BE2C (cell line): ENCODE measurements around the gene SCYGR5.

Experiments
- DNase-seq: peaks from one replicate; pipeline ENCODE4 v3.0.0-alpha.2; 2020
- H3K27me3 ChIP-seq: fragments of 250-450 bp; sonication (Bioruptor Pico); 2 replicates; pipeline ENCODE4 v1.5.1; 2020; ENCODE audit warnings: mild to moderate bottlenecking
- H3K36me3 ChIP-seq: fragments of 250-450 bp; sonication (Bioruptor Pico); 2 replicates; pipeline ENCODE4 v1.5.1; 2020; ENCODE audit warnings: mild to moderate bottlenecking
- H3K4me1 ChIP-seq: fragments of 250-450 bp; sonication (Bioruptor Pico); 2 replicates; pipeline ENCODE4 v1.5.1; 2020
- H3K4me3 ChIP-seq: 2 replicates; pipeline ENCODE4 v1.5.1; 2011; ENCODE audit warnings: low read depth, low read length
- H3K9me3 ChIP-seq: fragments of 250-450 bp; sonication (Bioruptor Pico); 2 replicates; pipeline ENCODE4 v1.5.1; 2020
- TF ChIP-seq, protein P1 (sequence below): IDR thresholded peaks from 2 replicates; pipeline ENCODE4 v1.5.1; 2012; ENCODE audit warnings: mild to moderate bottlenecking, low read depth, low read length

Gene SCYGR5

DNA sequence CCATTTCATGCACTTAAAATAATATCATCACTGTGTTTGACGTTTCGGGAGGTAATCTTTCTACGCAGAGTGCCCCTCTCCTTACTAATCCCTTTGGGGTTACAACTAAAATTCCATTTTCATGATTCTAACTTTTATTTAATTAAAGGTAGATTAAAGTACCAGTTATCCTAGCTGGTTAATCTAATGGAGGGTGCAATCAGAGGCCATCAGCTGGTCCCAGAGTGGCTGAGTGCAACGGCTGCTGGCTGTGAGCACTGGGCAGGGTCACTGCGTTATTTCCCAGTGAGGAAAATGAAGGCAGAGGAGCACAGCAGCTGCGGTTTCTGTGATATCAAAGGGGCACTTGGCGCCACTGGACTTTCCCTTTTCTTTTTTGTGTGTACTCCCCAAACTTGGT is 37.2 kb upstream of the SCYGR5 start:
- Histone ChIP-seq H3K4me1 (no peaks in the 10 kb centered on the region; the same call in none of the 2 replicates), H3K27me3 (no peaks in the 10 kb centered on the region), H3K9me3 (no peaks in the 10 kb centered on the region), H3K4me3 (peak overlapping the region; percentile 2; the same call in 1 of the 2 replicates), H3K36me3 (no peaks in the 10 kb centered on the region)
- TF ChIP-seq, protein P1, sequence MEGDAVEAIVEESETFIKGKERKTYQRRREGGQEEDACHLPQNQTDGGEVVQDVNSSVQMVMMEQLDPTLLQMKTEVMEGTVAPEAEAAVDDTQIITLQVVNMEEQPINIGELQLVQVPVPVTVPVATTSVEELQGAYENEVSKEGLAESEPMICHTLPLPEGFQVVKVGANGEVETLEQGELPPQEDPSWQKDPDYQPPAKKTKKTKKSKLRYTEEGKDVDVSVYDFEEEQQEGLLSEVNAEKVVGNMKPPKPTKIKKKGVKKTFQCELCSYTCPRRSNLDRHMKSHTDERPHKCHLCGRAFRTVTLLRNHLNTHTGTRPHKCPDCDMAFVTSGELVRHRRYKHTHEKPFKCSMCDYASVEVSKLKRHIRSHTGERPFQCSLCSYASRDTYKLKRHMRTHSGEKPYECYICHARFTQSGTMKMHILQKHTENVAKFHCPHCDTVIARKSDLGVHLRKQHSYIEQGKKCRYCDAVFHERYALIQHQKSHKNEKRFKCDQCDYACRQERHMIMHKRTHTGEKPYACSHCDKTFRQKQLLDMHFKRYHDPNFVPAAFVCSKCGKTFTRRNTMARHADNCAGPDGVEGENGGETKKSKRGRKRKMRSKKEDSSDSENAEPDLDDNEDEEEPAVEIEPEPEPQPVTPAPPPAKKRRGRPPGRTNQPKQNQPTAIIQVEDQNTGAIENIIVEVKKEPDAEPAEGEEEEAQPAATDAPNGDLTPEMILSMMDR = no peak
- DNase-seq = peak; percentile 66

GRCh38 chr2:227630322-227630721 is 36.3 kb upstream of the SCYGR5 start:
- Histone ChIP-seq H3K36me3 (no peaks in the 10 kb centered on the region), H3K4me1 (no peaks in the 10 kb centered on the region; the same call in none of the 2 replicates), H3K4me3 (no peak overlapping the region), H3K27me3 (no peaks in the 10 kb centered on the region), H3K9me3 (no peaks in the 10 kb centered on the region)
- TF ChIP-seq, protein P1 = no peak
- no peak for DNase-seq

GRCh38 chr2:227632827-227633226 is 33.8 kb upstream of the SCYGR5 start:
- Histone ChIP-seq H3K4me1 (no peaks in the 10 kb centered on the region; the same call in 1 of the 2 replicates), H3K4me3 (no peak overlapping the region), H3K9me3 (no peaks in the 10 kb centered on the region), H3K36me3 (no peaks in the 10 kb centered on the region), H3K27me3 (no peaks in the 10 kb centered on the region)
- DNase-seq = no peak
- TF ChIP-seq, protein P1 = no peak

DNA sequence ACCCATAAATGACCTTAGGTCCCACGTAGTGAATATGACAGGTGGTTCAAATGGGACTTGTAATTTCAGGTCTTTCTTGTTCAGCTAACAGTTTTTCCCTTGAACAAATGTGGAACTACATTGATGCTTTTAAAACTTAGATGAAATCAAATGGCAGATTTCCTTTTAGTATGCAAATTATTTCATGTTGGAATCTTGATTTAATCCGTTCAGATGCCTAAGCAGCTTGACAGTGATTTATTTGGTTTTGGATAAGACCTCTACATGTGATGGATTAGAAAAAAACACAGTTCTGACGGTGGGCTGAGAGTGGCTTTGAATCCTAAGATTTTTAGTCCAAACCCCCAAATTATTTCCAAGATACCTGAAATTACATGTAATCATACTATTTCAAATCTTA is 32.4 kb upstream of the SCYGR5 start:
- Histone ChIP-seq H3K36me3 (no peaks in the 10 kb centered on the region), H3K4me3 (no peak overlapping the region), H3K27me3 (no peaks in the 10 kb centered on the region), H3K4me1 (no peaks in the 10 kb centered on the region; the same call in 1 of the 2 replicates), H3K9me3 (no peaks in the 10 kb centered on the region)
- no peak for DNase-seq
- TF ChIP-seq, protein P1 = no peak

DNA sequence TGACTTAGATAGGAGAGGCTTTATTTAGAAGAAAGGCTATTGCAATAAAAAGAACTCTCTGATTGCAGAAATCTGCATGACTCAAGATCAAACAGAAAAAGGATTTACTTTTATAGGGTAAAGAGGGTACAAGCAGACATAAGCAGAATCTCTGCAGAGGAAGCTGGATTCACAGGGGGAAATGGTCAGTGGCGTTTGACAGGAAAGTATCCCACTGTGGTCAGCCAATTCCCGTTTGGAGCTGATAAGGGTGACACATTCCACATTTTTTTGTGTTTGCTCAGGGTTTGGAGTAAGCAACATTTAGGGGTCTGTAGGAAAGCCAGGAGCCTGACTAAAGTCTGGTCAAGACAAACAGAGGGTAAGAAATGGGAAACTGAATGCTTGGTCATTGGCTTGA is 23.9 kb upstream of the SCYGR5 start:
- H3K9me3 ChIP-seq = no peaks in the 10 kb centered on the region
- no peaks in the 10 kb centered on the region for H3K36me3 ChIP-seq
- TF ChIP-seq, protein P1 = no peak
- DNase-seq = no peak
- H3K4me1 ChIP-seq = no peaks in the 10 kb centered on the region; the same call in 1 of the 2 replicates
- H3K27me3 ChIP-seq = no peaks in the 10 kb centered on the region
- no peak overlapping the region for H3K4me3 ChIP-seq

DNA sequence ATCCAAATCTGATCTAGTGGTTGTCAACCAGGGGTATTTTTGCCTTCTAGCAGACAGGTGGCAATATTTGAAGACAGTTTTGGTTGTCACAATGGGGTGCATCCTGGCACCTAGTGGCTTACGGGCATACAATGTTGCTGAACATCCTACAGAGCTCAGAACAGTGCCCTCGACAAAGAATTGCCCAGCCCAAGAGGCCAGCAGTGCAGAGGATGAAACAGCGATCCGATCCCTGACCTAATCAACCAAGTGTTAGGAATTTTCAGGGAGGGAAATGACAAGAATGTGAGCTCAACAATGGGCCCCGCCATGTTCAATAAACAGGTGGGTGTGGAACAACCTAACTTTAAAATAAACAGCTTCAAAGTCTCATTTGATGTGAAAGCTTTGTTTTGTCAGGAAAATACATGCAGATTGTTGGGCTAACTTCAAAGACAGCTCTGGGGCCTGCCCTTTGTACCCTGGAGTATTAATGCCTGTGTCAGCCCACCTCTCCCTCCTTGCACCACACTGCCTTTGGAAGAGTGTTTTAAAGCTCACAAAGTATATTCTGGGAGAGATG is 22.5 kb upstream of the SCYGR5 start:
- Histone ChIP-seq H3K4me1 (no peaks in the 10 kb centered on the region; the same call in 1 of the 2 replicates), H3K36me3 (no peaks in the 10 kb centered on the region)
- no peak for DNase-seq

More for the DNA sequence above, 22.5 kb upstream of the SCYGR5 start:
- Histone ChIP-seq H3K4me3 (no peak overlapping the region), H3K9me3 (no peaks in the 10 kb centered on the region), H3K27me3 (no peaks in the 10 kb centered on the region)
- TF ChIP-seq, protein P1 = no peak
